GM23338 (cell line): ENCODE results near the gene CASTOR1. TPM values are rescaled to one million over a fixed set of nuclear protein-coding genes. Genes with fewer than 3 reads are reported as not detected.

Source experiments
- ATAC-seq: fragments of 200-7000 bp; cut with Tn5 transposase; 3 replicates; pipeline ENCODE4 v1.9.1; 2020
- DNase-seq: peaks from one replicate; pipeline ENCODE4 v3.0.0-alpha.2; 2015; ENCODE audit warnings: low spot score
- H2AFZ ChIP-seq: fragments of 200-600 bp; sonication (generic); 2 replicates; pipeline ENCODE4 v1.8.0; 2016; ENCODE audit warnings: antibody characterized with exemption, mild to moderate bottlenecking, moderate library complexity
- H3F3A ChIP-seq: fragments of 200-600 bp; sonication (generic); replicated peaks from 2 replicates; pipeline ENCODE4 v1.8.0; 2017; ENCODE audit warnings: antibody characterized with exemption, mixed run types, low read depth
- H3K27ac ChIP-seq: fragments of 200-600 bp; sonication (generic); 2 replicates; pipeline ENCODE4 v1.6.1; 2016; ENCODE audit warnings: low read depth
- H3K27me3 ChIP-seq: fragments of 200-600 bp; sonication (generic); 2 replicates; pipeline ENCODE4 v1.8.0; 2016; ENCODE audit warnings: mild to moderate bottlenecking, mixed run types, moderate library complexity; ENCODE audit not compliant: insufficient read depth
- H3K36me3 ChIP-seq: fragments of 200-600 bp; sonication (generic); 2 replicates; pipeline ENCODE4 v1.8.0; 2016; ENCODE audit warnings: mild to moderate bottlenecking; ENCODE audit not compliant: insufficient read depth
- H3K4me1 ChIP-seq: fragments of 200-600 bp; sonication (generic); 2 replicates; pipeline ENCODE4 v1.8.0; 2016; ENCODE audit warnings: mild to moderate bottlenecking, moderate library complexity; ENCODE audit not compliant: insufficient read depth
- H3K4me2 ChIP-seq: fragments of 200-600 bp; sonication (generic); 2 replicates; pipeline ENCODE4 v1.7.1; 2017; ENCODE audit warnings: mixed run types
- H3K4me3 ChIP-seq: fragments of 200-600 bp; sonication (generic); 2 replicates; pipeline ENCODE4 v1.6.1; 2016; ENCODE audit warnings: mixed run types
- H3K79me2 ChIP-seq: fragments of 200-600 bp; sonication (generic); replicated peaks from 2 replicates; pipeline ENCODE4 v1.8.0; 2017; ENCODE audit warnings: mild to moderate bottlenecking; ENCODE audit not compliant: insufficient read depth
- H3K9me2 ChIP-seq: fragments of 200-600 bp; sonication (generic); 2 replicates; pipeline ENCODE4 v1.8.0; 2017; ENCODE audit not compliant: insufficient read depth
- H4K20me1 ChIP-seq: fragments of 200-600 bp; sonication (generic); replicated peaks from 2 replicates; pipeline ENCODE4 v1.8.0; 2017; ENCODE audit warnings: mild to moderate bottlenecking; ENCODE audit not compliant: insufficient read depth
- H3K27ac Mint-ChIP-seq: 2 replicates; pipeline ENCODE4 v1.8.0; 2020; ENCODE audit warnings: inconsistent platforms, mild to moderate bottlenecking, moderate library complexity, mixed read lengths
- H3K27me3 Mint-ChIP-seq: 3 replicates; pipeline ENCODE4 v1.8.0; 2022; ENCODE audit warnings: low read depth, mild to moderate bottlenecking, moderate library complexity, mixed read lengths, inconsistent platforms; ENCODE audit not compliant: insufficient read depth, poor library complexity
- H3K36me3 Mint-ChIP-seq: 3 replicates; pipeline ENCODE4 v1.8.0; 2021; ENCODE audit warnings: low read depth, mild to moderate bottlenecking, inconsistent platforms, moderate library complexity, mixed read lengths
- H3K4me1 Mint-ChIP-seq: 3 replicates; pipeline ENCODE4 v1.8.0; 2020; ENCODE audit warnings: mild to moderate bottlenecking, inconsistent platforms, mixed read lengths
- H3K4me3 Mint-ChIP-seq: 3 replicates; pipeline ENCODE4 v1.8.0; 2021; ENCODE audit warnings: moderate library complexity, mild to moderate bottlenecking, inconsistent platforms, mixed read lengths
- H3K9me3 Mint-ChIP-seq: 3 replicates; pipeline ENCODE4 v1.8.0; 2020; ENCODE audit warnings: moderate library complexity, mild to moderate bottlenecking, inconsistent platforms, mixed read lengths
- NANOG ChIP-seq: IDR thresholded peaks from 2 replicates; pipeline ENCODE4 v1.6.1; 2016; ENCODE audit warnings: antibody characterized with exemption, borderline replicate concordance
- POLR2AphosphoS5 ChIP-seq: IDR thresholded peaks from 2 replicates; pipeline ENCODE4 v1.6.1; 2016; ENCODE audit warnings: antibody characterized with exemption, low read depth
- STAT1 ChIP-seq: IDR thresholded peaks from one replicate; pipeline ENCODE4 v1.6.1; 2016; ENCODE audit warnings: antibody characterized with exemption; ENCODE audit not compliant: unreplicated experiment
- ZNF114 ChIP-seq: fragments of 250-450 bp; sonication (Bioruptor Pico); IDR thresholded peaks from 2 replicates; pipeline ENCODE4 v1.5.0; 2020; ENCODE audit warnings: mild to moderate bottlenecking, moderate library complexity
- ZNF331 ChIP-seq: fragments of 250-450 bp; sonication (Bioruptor Pico); IDR thresholded peaks from 2 replicates; pipeline ENCODE4 v1.5.0; 2020; ENCODE audit warnings: low read depth, mild to moderate bottlenecking, moderate library complexity
- polyA plus RNA-seq: library from polyadenylated mRNA; unstranded; fragments of >200 nt; fragmentation: Nextera tagmentation; extraction: Ambion mirVana; gene quantifications from 2 replicates; pipeline ENCODE4 v1.2.1, GENCODE V29; 2016
- total RNA-seq: library from RNA; depleted of rRNA; stranded (reverse); fragments of >200 nt; shearing (Covaris generic); gene quantifications from 2 replicates; pipeline ENCODE4 v1.2.3, GENCODE V29; 2014
- TF ChIP-seq, protein P1 (sequence below): fragments of 250-450 bp; sonication (Bioruptor Pico); IDR thresholded peaks from 2 replicates; pipeline ENCODE4 v1.5.0; 2020; ENCODE audit warnings: mild to moderate bottlenecking, moderate library complexity
- TF ChIP-seq, protein P2 (sequence below), 2 experiments: fragments of 200-600 bp in 1 of 2; sonication (generic) in 1 of 2; conservative IDR thresholded peaks; 2 replicates each; pipeline versions ENCODE4 v1.5.1 to v1.6.1; 2016 to 2017; ENCODE audit warnings: antibody characterized with exemption in 2 of 2, low read depth in 2 of 2, mild to moderate bottlenecking in 2 of 2, moderate library complexity in 1 of 2
- TF ChIP-seq, protein P3 (sequence below): IDR thresholded peaks from one replicate; pipeline ENCODE4 v1.6.1; 2018; ENCODE audit warnings: antibody characterized with exemption; ENCODE audit not compliant: unreplicated experiment
- TF ChIP-seq, protein P4 (sequence below): IDR thresholded peaks from 2 replicates; pipeline ENCODE4 v1.6.1; 2016; ENCODE audit warnings: antibody characterized with exemption

Gene CASTOR1
- total and polyA plus RNA-seq, 2 experiments from 2014 or later, result 11.3 to 23.2 TPM

DNA sequence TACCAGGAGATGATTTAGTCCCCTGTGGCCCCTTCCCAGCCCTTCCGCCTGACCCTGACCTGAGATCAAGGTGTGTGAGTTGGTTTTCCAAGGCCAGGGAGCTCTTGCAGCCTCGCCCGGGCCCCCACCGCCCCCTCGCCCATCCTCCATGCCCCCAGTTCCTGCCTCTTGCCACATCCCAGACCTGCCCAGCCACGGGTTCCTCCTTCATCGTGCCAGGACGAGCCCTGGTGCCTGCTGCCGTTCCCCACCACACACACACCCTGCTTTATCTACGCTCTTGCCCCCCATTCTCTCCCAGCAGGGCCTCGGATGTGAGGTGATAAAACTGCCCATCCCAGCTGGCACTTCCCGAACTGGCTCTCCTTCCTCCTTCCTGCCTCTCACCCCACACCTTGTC is 41.3 kb downstream of the CASTOR1 start:
- Mint-ChIP-seq H3K9me3 (no peaks in the 10 kb centered on the region), H3K4me3 (no peak overlapping the region), H3K27me3 (peaks cover 12% of the 10 kb centered on the region), H3K27ac (no peak overlapping the region), H3K36me3 (peaks cover 15% of the 10 kb centered on the region), H3K4me1 (peaks cover 39% of the 10 kb centered on the region)
- Histone ChIP-seq H3K4me3 (no peak overlapping the region), H3K4me2 (no peak overlapping the region), H3K4me1 (peaks cover 17% of the 10 kb centered on the region), H3K36me3 (no peaks in the 10 kb centered on the region), H3F3A (no peaks in the 10 kb centered on the region), H3K27me3 (no peaks in the 10 kb centered on the region), H2AFZ (no peak overlapping the region), H3K79me2 (no peaks in the 10 kb centered on the region), H3K27ac (no peak overlapping the region), H3K9me2 (no peaks in the 10 kb centered on the region), H4K20me1 (no peaks in the 10 kb centered on the region)
- ATAC-seq (no peak), DNase-seq (no peak)
- TF ChIP-seq, protein P1, sequence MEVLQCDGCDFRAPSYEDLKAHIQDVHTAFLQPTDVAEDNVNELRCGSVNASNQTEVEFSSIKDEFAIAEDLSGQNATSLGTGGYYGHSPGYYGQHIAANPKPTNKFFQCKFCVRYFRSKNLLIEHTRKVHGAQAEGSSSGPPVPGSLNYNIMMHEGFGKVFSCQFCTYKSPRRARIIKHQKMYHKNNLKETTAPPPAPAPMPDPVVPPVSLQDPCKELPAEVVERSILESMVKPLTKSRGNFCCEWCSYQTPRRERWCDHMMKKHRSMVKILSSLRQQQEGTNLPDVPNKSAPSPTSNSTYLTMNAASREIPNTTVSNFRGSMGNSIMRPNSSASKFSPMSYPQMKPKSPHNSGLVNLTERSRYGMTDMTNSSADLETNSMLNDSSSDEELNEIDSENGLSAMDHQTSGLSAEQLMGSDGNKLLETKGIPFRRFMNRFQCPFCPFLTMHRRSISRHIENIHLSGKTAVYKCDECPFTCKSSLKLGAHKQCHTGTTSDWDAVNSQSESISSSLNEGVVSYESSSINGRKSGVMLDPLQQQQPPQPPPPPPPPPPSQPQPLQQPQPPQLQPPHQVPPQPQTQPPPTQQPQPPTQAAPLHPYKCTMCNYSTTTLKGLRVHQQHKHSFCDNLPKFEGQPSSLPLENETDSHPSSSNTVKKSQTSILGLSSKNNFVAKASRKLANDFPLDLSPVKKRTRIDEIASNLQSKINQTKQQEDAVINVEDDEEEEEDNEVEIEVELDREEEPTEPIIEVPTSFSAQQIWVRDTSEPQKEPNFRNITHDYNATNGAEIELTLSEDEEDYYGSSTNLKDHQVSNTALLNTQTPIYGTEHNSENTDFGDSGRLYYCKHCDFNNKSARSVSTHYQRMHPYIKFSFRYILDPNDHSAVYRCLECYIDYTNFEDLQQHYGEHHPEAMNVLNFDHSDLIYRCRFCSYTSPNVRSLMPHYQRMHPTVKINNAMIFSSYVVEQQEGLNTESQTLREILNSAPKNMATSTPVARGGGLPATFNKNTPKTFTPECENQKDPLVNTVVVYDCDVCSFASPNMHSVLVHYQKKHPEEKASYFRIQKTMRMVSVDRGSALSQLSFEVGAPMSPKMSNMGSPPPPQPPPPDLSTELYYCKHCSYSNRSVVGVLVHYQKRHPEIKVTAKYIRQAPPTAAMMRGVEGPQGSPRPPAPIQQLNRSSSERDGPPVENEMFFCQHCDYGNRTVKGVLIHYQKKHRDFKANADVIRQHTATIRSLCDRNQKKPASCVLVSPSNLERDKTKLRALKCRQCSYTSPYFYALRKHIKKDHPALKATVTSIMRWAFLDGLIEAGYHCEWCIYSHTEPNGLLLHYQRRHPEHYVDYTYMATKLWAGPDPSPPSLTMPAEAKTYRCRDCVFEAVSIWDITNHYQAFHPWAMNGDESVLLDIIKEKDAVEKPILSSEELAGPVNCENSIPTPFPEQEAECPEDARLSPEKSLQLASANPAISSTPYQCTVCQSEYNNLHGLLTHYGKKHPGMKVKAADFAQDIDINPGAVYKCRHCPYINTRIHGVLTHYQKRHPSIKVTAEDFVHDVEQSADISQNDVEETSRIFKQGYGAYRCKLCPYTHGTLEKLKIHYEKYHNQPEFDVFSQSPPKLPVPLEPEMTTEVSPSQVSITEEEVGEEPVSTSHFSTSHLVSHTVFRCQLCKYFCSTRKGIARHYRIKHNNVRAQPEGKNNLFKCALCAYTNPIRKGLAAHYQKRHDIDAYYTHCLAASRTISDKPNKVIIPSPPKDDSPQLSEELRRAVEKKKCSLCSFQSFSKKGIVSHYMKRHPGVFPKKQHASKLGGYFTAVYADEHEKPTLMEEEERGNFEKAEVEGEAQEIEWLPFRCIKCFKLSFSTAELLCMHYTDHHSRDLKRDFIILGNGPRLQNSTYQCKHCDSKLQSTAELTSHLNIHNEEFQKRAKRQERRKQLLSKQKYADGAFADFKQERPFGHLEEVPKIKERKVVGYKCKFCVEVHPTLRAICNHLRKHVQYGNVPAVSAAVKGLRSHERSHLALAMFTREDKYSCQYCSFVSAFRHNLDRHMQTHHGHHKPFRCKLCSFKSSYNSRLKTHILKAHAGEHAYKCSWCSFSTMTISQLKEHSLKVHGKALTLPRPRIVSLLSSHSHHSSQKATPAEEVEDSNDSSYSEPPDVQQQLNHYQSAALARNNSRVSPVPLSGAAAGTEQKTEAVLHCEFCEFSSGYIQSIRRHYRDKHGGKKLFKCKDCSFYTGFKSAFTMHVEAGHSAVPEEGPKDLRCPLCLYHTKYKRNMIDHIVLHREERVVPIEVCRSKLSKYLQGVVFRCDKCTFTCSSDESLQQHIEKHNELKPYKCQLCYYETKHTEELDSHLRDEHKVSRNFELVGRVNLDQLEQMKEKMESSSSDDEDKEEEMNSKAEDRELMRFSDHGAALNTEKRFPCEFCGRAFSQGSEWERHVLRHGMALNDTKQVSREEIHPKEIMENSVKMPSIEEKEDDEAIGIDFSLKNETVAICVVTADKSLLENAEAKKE, result no peak
- TF ChIP-seq, protein P2, sequence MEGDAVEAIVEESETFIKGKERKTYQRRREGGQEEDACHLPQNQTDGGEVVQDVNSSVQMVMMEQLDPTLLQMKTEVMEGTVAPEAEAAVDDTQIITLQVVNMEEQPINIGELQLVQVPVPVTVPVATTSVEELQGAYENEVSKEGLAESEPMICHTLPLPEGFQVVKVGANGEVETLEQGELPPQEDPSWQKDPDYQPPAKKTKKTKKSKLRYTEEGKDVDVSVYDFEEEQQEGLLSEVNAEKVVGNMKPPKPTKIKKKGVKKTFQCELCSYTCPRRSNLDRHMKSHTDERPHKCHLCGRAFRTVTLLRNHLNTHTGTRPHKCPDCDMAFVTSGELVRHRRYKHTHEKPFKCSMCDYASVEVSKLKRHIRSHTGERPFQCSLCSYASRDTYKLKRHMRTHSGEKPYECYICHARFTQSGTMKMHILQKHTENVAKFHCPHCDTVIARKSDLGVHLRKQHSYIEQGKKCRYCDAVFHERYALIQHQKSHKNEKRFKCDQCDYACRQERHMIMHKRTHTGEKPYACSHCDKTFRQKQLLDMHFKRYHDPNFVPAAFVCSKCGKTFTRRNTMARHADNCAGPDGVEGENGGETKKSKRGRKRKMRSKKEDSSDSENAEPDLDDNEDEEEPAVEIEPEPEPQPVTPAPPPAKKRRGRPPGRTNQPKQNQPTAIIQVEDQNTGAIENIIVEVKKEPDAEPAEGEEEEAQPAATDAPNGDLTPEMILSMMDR (conservative IDR thresholded peaks at IDR 0.05; ENCODE audit: low read depth in 2 of 2), result no peak
- TF ChIP-seq POLR2AphosphoS5, result no peak
- TF ChIP-seq, protein P3, sequence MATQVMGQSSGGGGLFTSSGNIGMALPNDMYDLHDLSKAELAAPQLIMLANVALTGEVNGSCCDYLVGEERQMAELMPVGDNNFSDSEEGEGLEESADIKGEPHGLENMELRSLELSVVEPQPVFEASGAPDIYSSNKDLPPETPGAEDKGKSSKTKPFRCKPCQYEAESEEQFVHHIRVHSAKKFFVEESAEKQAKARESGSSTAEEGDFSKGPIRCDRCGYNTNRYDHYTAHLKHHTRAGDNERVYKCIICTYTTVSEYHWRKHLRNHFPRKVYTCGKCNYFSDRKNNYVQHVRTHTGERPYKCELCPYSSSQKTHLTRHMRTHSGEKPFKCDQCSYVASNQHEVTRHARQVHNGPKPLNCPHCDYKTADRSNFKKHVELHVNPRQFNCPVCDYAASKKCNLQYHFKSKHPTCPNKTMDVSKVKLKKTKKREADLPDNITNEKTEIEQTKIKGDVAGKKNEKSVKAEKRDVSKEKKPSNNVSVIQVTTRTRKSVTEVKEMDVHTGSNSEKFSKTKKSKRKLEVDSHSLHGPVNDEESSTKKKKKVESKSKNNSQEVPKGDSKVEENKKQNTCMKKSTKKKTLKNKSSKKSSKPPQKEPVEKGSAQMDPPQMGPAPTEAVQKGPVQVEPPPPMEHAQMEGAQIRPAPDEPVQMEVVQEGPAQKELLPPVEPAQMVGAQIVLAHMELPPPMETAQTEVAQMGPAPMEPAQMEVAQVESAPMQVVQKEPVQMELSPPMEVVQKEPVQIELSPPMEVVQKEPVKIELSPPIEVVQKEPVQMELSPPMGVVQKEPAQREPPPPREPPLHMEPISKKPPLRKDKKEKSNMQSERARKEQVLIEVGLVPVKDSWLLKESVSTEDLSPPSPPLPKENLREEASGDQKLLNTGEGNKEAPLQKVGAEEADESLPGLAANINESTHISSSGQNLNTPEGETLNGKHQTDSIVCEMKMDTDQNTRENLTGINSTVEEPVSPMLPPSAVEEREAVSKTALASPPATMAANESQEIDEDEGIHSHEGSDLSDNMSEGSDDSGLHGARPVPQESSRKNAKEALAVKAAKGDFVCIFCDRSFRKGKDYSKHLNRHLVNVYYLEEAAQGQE, result no peak
- no peak for TF ChIP-seq STAT1
- TF ChIP-seq, protein P4, sequence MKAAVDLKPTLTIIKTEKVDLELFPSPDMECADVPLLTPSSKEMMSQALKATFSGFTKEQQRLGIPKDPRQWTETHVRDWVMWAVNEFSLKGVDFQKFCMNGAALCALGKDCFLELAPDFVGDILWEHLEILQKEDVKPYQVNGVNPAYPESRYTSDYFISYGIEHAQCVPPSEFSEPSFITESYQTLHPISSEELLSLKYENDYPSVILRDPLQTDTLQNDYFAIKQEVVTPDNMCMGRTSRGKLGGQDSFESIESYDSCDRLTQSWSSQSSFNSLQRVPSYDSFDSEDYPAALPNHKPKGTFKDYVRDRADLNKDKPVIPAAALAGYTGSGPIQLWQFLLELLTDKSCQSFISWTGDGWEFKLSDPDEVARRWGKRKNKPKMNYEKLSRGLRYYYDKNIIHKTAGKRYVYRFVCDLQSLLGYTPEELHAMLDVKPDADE, result no peak
- no peak for TF ChIP-seq ZNF331
- no peak for TF ChIP-seq ZNF114
- TF ChIP-seq NANOG, result no peak
